ENCODE data around the gene SLC20A1.

DNA sequence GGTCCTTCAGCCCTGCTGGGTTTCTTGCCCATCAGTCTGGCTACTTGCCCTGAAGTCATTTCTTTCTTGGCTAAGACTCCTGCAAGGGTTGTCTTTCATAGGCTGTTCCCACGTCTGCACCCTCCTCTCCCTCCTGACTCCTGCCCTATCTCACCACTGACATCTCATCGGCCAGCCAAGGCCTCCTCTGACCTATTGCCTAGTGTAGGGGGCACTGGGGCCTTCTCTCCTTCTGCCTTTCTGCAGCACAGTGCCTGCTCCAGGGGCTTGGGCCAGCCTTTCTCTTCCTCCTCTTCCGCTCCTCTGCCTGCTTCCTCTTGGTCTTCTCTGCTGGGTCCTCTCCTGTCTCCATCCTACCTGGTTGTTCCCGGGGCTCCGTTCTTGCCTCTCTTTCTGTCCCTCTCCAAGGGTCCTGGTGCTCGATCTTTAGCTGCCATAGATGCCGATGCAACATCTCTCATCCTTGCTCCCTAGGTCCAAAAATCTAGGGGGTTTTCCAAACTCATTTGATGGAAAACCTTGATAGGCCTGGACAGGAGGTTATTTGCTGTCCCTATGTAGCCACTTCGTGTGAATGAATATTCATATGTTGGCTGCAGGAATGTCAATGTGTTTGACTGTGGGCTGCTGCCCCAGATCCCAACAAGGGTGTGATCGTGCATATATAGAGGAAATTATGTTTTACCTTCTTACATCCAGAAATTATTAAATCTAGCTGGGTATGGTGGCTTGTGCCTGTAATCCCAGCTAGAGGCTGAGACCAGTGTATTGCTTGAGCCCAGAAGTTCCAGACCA lies 65.4 kb downstream of the SLC20A1 start:
- no peak for TF ChIP-seq EZH2 (IDR thresholded peaks at IDR 0.05)
- TF ChIP-seq POLR2A (IDR thresholded peaks at IDR 0.05; ENCODE audit: borderline replicate concordance, extremely low read depth, insufficient read depth, insufficient read length), result no peak
